ENCODE measurements around the gene CD209.
"Not testable (repeated sequence)": the region's sequence is repeated elsewhere in the genome, so short reads cannot be mapped to it uniquely, and the experiment has no call there.

CD209 gene

GRCh38 chr19:7748756-7749155 is 1.4 kb upstream of the CD209 start:
- no peak overlapping the region for H3K18ac ChIP-seq (ENCODE audit: low read length)
- H3K4ac ChIP-seq (ENCODE audit: low read length) = no peak overlapping the region
- H3K4me2 ChIP-seq (ENCODE audit: insufficient read depth, low read length, poor library complexity, severe bottlenecking) = no peak overlapping the region
- no CpG with 5 or more reads among the region's 4 CpGs for WGBS, 2 donors (ENCODE audit: extremely low coverage in 2 of 2, insufficient read length in 2 of 2, insufficient replicate concordance in 1 of 2)
- no peaks in the 10 kb centered on the region for H3K36me3 ChIP-seq (replicated peaks in 1 of 2; ENCODE audit: control insufficient read depth in 2 of 2, insufficient read depth in 2 of 2, low read length in 2 of 2)
- no peak overlapping the region for H2BK15ac ChIP-seq (ENCODE audit: low read length)
- H2BK5ac ChIP-seq (ENCODE audit: low read length) = no peak overlapping the region
- H3K9me3 ChIP-seq (replicated peaks in 1 of 2; ENCODE audit: control insufficient read depth in 2 of 2, insufficient read depth in 1 of 2, low read depth in 1 of 2, low read length in 2 of 2) = peaks cover 0 to 3% of the 10 kb centered on the region in 2 donors
- H4K91ac ChIP-seq (ENCODE audit: low read depth, low read length, poor library complexity) = no peak overlapping the region
- H2BK12ac ChIP-seq (ENCODE audit: low read length) = no peak overlapping the region
- H2AFZ ChIP-seq (ENCODE audit: low read length) = no peak overlapping the region
- H2AK5ac ChIP-seq (ENCODE audit: low read depth, low read length) = no peak overlapping the region
- no peak for DNase-seq (ENCODE audit: low spot score)
- H4K8ac ChIP-seq (ENCODE audit: low read depth, low read length) = no peak overlapping the region
- peaks cover 0 to 3% (median 0%) of the 10 kb centered on the region in 3 experiments for H3K27me3 ChIP-seq (ENCODE audit: control insufficient read depth in 3 of 3, insufficient read depth in 3 of 3, low read depth in 1 of 3, low read length in 3 of 3)
- no peak overlapping the region for H3K23ac ChIP-seq (ENCODE audit: low read depth, low read length, poor library complexity)
- H3K4me1 ChIP-seq (ENCODE audit: control insufficient read depth in 2 of 2, insufficient read depth in 1 of 2, low read depth in 1 of 2, low read length in 2 of 2) = no peaks in the 10 kb centered on the region
- no peak overlapping the region for H3K9ac ChIP-seq (ENCODE audit: low read depth, low read length, poor library complexity)
- no peak overlapping the region for H3K4me3 ChIP-seq (ENCODE audit: low read length in 2 of 2)
- H3K79me1 ChIP-seq (ENCODE audit: low read depth, low read length) = no peaks in the 10 kb centered on the region
- no peak overlapping the region for H3K14ac ChIP-seq (ENCODE audit: low read length)
- H3K27ac ChIP-seq (replicated peaks; ENCODE audit: low read length) = no peak overlapping the region
- no peak overlapping the region for H2BK120ac ChIP-seq (ENCODE audit: low read depth, low read length)

- H3K9ac ChIP-seq (ENCODE audit: low read depth, low read length, poor library complexity) = no peak overlapping the region
- H3K36me3 ChIP-seq (replicated peaks in 1 of 2; ENCODE audit: control insufficient read depth in 2 of 2, insufficient read depth in 2 of 2, low read length in 2 of 2) = no peaks in the 10 kb centered on the region
- H2BK15ac ChIP-seq (ENCODE audit: low read length) = no peak overlapping the region
- no peaks in the 10 kb centered on the region for H3K79me1 ChIP-seq (ENCODE audit: low read depth, low read length)
- no peak overlapping the region for H4K8ac ChIP-seq (ENCODE audit: low read depth, low read length)
- H3K23ac ChIP-seq (ENCODE audit: low read depth, low read length, poor library complexity) = no peak overlapping the region
- no peak overlapping the region for H3K4me2 ChIP-seq (ENCODE audit: insufficient read depth, low read length, poor library complexity, severe bottlenecking)
- no peak for DNase-seq (ENCODE audit: low spot score)
- H2BK120ac ChIP-seq (ENCODE audit: low read depth, low read length) = no peak overlapping the region
- peaks cover 0 to 3% of the 10 kb centered on the region in 2 donors for H3K9me3 ChIP-seq (replicated peaks in 1 of 2; ENCODE audit: control insufficient read depth in 2 of 2, insufficient read depth in 1 of 2, low read depth in 1 of 2, low read length in 2 of 2)
- no peak overlapping the region for H3K18ac ChIP-seq (ENCODE audit: low read length)
- H3K4ac ChIP-seq (ENCODE audit: low read length) = no peak overlapping the region
- no CpG with 5 or more reads among the region's 2 CpGs for WGBS, 2 donors (ENCODE audit: extremely low coverage in 2 of 2, insufficient read length in 2 of 2, insufficient replicate concordance in 1 of 2)
- H4K91ac ChIP-seq (ENCODE audit: low read depth, low read length, poor library complexity) = no peak overlapping the region
- H2AFZ ChIP-seq (ENCODE audit: low read length) = no peak overlapping the region
- no peak overlapping the region for H3K14ac ChIP-seq (ENCODE audit: low read length)
- no peak overlapping the region for H2BK5ac ChIP-seq (ENCODE audit: low read length)
- H2AK5ac ChIP-seq (ENCODE audit: low read depth, low read length) = no peak overlapping the region
- no peaks in the 10 kb centered on the region for H3K4me1 ChIP-seq (ENCODE audit: control insufficient read depth in 2 of 2, insufficient read depth in 1 of 2, low read depth in 1 of 2, low read length in 2 of 2)
- no peak overlapping the region for H3K27ac ChIP-seq (replicated peaks; ENCODE audit: low read length)
- peaks cover 0 to 3% (median 0%) of the 10 kb centered on the region in 3 experiments for H3K27me3 ChIP-seq (ENCODE audit: control insufficient read depth in 3 of 3, insufficient read depth in 3 of 3, low read depth in 1 of 3, low read length in 3 of 3)
- H3K4me3 ChIP-seq (ENCODE audit: low read length in 2 of 2) = no peak overlapping the region
- no peak overlapping the region for H2BK12ac ChIP-seq (ENCODE audit: low read length)
Observed at GRCh38 chr19:7748171-7748570, 837 bp upstream of the CD209 start.

GRCh38 chr19:7746306-7746705 is 1.0 kb downstream of the CD209 start:
- no CpG with 5 or more reads among the region's 4 CpGs for WGBS, 2 donors (ENCODE audit: extremely low coverage in 2 of 2, insufficient read length in 2 of 2, insufficient replicate concordance in 1 of 2)
- not testable (repeated sequence) for H2BK15ac ChIP-seq (ENCODE audit: low read length); H3K36me3 ChIP-seq (replicated peaks in 1 of 2; ENCODE audit: control insufficient read depth in 2 of 2, insufficient read depth in 2 of 2, low read length in 2 of 2); H4K91ac ChIP-seq (ENCODE audit: low read depth, low read length, poor library complexity); H2BK5ac ChIP-seq (ENCODE audit: low read length); H3K79me1 ChIP-seq (ENCODE audit: low read depth, low read length); H3K27ac ChIP-seq (replicated peaks; ENCODE audit: low read length); H2AK5ac ChIP-seq (ENCODE audit: low read depth, low read length); H3K27me3 ChIP-seq (ENCODE audit: control insufficient read depth in 3 of 3, insufficient read depth in 3 of 3, low read depth in 1 of 3, low read length in 3 of 3); H3K23ac ChIP-seq (ENCODE audit: low read depth, low read length, poor library complexity); H3K4me1 ChIP-seq (ENCODE audit: control insufficient read depth in 2 of 2, insufficient read depth in 1 of 2, low read depth in 1 of 2, low read length in 2 of 2); H2BK12ac ChIP-seq (ENCODE audit: low read length); H3K4ac ChIP-seq (ENCODE audit: low read length); H3K14ac ChIP-seq (ENCODE audit: low read length); H3K4me3 ChIP-seq (ENCODE audit: low read length in 2 of 2); H3K9me3 ChIP-seq (replicated peaks in 1 of 2; ENCODE audit: control insufficient read depth in 2 of 2, insufficient read depth in 1 of 2, low read depth in 1 of 2, low read length in 2 of 2); H2AFZ ChIP-seq (ENCODE audit: low read length); H3K4me2 ChIP-seq (ENCODE audit: insufficient read depth, low read length, poor library complexity, severe bottlenecking); H3K18ac ChIP-seq (ENCODE audit: low read length); H4K8ac ChIP-seq (ENCODE audit: low read depth, low read length); H3K9ac ChIP-seq (ENCODE audit: low read depth, low read length, poor library complexity); DNase-seq (ENCODE audit: low spot score); H2BK120ac ChIP-seq (ENCODE audit: low read depth, low read length)

GRCh38 chr19:7744871-7745650 is 2.3 kb downstream of the CD209 start:
- no peak for DNase-seq (ENCODE audit: low spot score)
- H3K4me2 ChIP-seq (ENCODE audit: insufficient read depth, low read length, poor library complexity, severe bottlenecking) = no peak overlapping the region
- no peaks in the 10 kb centered on the region for H3K36me3 ChIP-seq (replicated peaks in 1 of 2; ENCODE audit: control insufficient read depth in 2 of 2, insufficient read depth in 2 of 2, low read length in 2 of 2)
- WGBS, 2 donors (ENCODE audit: extremely low coverage in 2 of 2, insufficient read length in 2 of 2, insufficient replicate concordance in 1 of 2) = no CpG with 5 or more reads among the region's 12 CpGs
- no peak overlapping the region for H2BK15ac ChIP-seq (ENCODE audit: low read length)
- no peak overlapping the region for H3K4me3 ChIP-seq (ENCODE audit: low read length in 2 of 2)
- H3K9ac ChIP-seq (ENCODE audit: low read depth, low read length, poor library complexity) = no peak overlapping the region
- H3K79me1 ChIP-seq (ENCODE audit: low read depth, low read length) = no peaks in the 10 kb centered on the region
- no peak overlapping the region for H3K14ac ChIP-seq (ENCODE audit: low read length)
- H3K18ac ChIP-seq (ENCODE audit: low read length) = no peak overlapping the region
- H2AFZ ChIP-seq (ENCODE audit: low read length) = no peak overlapping the region
- H2BK12ac ChIP-seq (ENCODE audit: low read length) = no peak overlapping the region
- no peak overlapping the region for H3K23ac ChIP-seq (ENCODE audit: low read depth, low read length, poor library complexity)
- no peaks in the 10 kb centered on the region for H3K9me3 ChIP-seq (replicated peaks in 1 of 2; ENCODE audit: control insufficient read depth in 2 of 2, insufficient read depth in 1 of 2, low read depth in 1 of 2, low read length in 2 of 2)
- no peak overlapping the region for H2BK120ac ChIP-seq (ENCODE audit: low read depth, low read length)
- peaks cover 0 to 3% (median 0%) of the 10 kb centered on the region in 3 experiments for H3K27me3 ChIP-seq (ENCODE audit: control insufficient read depth in 3 of 3, insufficient read depth in 3 of 3, low read depth in 1 of 3, low read length in 3 of 3)
- H3K27ac ChIP-seq (replicated peaks; ENCODE audit: low read length) = no peak overlapping the region
- H4K8ac ChIP-seq (ENCODE audit: low read depth, low read length) = no peak overlapping the region
- H2BK5ac ChIP-seq (ENCODE audit: low read length) = no peak overlapping the region
- H2AK5ac ChIP-seq (ENCODE audit: low read depth, low read length) = no peak overlapping the region
- no peak overlapping the region for H4K91ac ChIP-seq (ENCODE audit: low read depth, low read length, poor library complexity)
- H3K4me1 ChIP-seq (ENCODE audit: control insufficient read depth in 2 of 2, insufficient read depth in 1 of 2, low read depth in 1 of 2, low read length in 2 of 2) = no peaks in the 10 kb centered on the region
- no peak overlapping the region for H3K4ac ChIP-seq (ENCODE audit: low read length)

Measured in neuronal stem cell (in vitro differentiated cells).